Right hindlimb (tissue), 1 donor: ENCODE measurements around the gene ARID3A.
"Not testable (repeated sequence)": the region's sequence is repeated elsewhere in the genome, so short reads cannot be mapped to it uniquely, and the experiment has no call there.

ENCODE experiments used
- DNase-seq: peaks from one replicate; pipeline ENCODE4 v3.0.0-alpha.2; 2018

The ARID3A gene

GRCh38 chr19:1019980-1020867 lies 94.4 kb downstream of the ARID3A start:
- no peak for DNase-seq

GRCh38 chr19:1020868-1021425 lies 95.1 kb downstream of the ARID3A start, which contains the start of gene TMEM259:
Gene TMEM259, minus strand, starts transcription at chr19:1021123. Its CDS starts 127 bp downstream, at chr19:1020996.
- DNase-seq: peak; percentile 98

GRCh38 chr19:1023883-1024188 lies 98.0 kb downstream of the ARID3A start:
- DNase-seq: not testable (repeated sequence)

GRCh38 chr19:1025080-1025479 lies 99.2 kb downstream of the ARID3A start:
- not testable (repeated sequence) for DNase-seq
